Cardiac muscle cell (in vitro differentiated cells and primary cell): ENCODE measurements around the gene CNTN5. TPM values are rescaled to one million over a fixed set of nuclear protein-coding genes. Genes with fewer than 3 reads are reported as not detected.
A peak's percentile ranks its signal among the peaks of the same experiment; 100 is the strongest.

Source experiments
- DNase-seq, 2 donors: peaks; one replicate each; pipeline versions ENCODE4 v3.0.0 to v3.0.0-alpha.2; 2010 to 2017; ENCODE audit warnings: low read depth in 1 of 2, low spot score in 1 of 2
- H3K27ac ChIP-seq: fragments of 200-600 bp; sonication (generic); 2 replicates; pipeline ENCODE4 v1.5.1; 2016
- H3K27me3 ChIP-seq: fragments of 200-600 bp; sonication (generic); 2 replicates; pipeline ENCODE4 v1.6.0; 2016; ENCODE audit warnings: control low read depth
- H3K36me3 ChIP-seq: fragments of 200-600 bp; sonication (generic); 2 replicates; pipeline ENCODE4 v1.5.1; 2016; ENCODE audit warnings: control low read depth
- H3K4me1 ChIP-seq: fragments of 200-600 bp; sonication (generic); 2 replicates; pipeline ENCODE4 v1.8.1; 2017; ENCODE audit warnings: low read depth, mild to moderate bottlenecking, mixed run types
- H3K4me3 ChIP-seq: fragments of 200-600 bp; sonication (generic); 2 replicates; pipeline ENCODE4 v1.5.1; 2016; ENCODE audit warnings: mild to moderate bottlenecking
- H3K9me3 ChIP-seq: fragments of 200-600 bp; sonication (generic); 2 replicates; pipeline ENCODE4 v1.5.1; 2017; ENCODE audit warnings: low read depth, mild to moderate bottlenecking, control low read depth
- polyA plus RNA-seq: library from polyadenylated mRNA; unstranded; fragments of >200 nt; fragmentation: Nextera tagmentation; extraction: Ambion mirVana; gene quantifications from 2 replicates; pipeline ENCODE4 v1.2.1, GENCODE V29; 2016
- total RNA-seq: library from RNA; depleted of rRNA; stranded (reverse); fragments of >200 nt; gene quantifications from 2 replicates; pipeline ENCODE4 v1.2.3, GENCODE V29; 2016
- TF ChIP-seq, protein P1 (sequence below): IDR thresholded peaks from 2 replicates; pipeline ENCODE4 v1.5.1; 2012; ENCODE audit warnings: low read depth, mild to moderate bottlenecking, low read length

Gene CNTN5
- total and polyA plus RNA-seq, 2 experiments from 2014 or later: 30.0 to 41.3 TPM

DNA sequence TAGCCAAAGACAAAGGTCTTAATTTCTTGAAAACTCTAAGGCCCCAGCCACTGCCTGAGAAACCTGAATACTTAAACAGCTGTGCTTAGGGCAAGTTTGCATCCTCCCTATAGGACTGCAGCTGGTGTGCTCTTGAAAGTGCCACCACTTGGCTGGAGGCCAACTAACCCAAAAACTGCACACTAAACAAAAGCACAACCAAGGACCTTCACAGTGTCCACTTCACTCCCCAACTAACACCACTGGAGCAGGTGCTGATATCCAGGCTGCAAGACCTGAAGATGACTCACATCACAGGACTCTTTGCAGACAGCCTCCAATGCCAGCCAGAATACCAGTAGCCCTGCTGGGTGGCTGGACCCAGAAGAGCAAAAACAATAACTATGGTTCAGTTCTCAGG lies 1308.6 kb downstream of the CNTN5 start:
- Histone ChIP-seq H3K4me3 (no peak overlapping the region), H3K36me3 (no peaks in the 10 kb centered on the region), H3K4me1 (no peaks in the 10 kb centered on the region), H3K27me3 (no peaks in the 10 kb centered on the region), H3K9me3 (no peaks in the 10 kb centered on the region), H3K27ac (no peak overlapping the region)
- no peak for DNase-seq
- TF ChIP-seq, protein P1, sequence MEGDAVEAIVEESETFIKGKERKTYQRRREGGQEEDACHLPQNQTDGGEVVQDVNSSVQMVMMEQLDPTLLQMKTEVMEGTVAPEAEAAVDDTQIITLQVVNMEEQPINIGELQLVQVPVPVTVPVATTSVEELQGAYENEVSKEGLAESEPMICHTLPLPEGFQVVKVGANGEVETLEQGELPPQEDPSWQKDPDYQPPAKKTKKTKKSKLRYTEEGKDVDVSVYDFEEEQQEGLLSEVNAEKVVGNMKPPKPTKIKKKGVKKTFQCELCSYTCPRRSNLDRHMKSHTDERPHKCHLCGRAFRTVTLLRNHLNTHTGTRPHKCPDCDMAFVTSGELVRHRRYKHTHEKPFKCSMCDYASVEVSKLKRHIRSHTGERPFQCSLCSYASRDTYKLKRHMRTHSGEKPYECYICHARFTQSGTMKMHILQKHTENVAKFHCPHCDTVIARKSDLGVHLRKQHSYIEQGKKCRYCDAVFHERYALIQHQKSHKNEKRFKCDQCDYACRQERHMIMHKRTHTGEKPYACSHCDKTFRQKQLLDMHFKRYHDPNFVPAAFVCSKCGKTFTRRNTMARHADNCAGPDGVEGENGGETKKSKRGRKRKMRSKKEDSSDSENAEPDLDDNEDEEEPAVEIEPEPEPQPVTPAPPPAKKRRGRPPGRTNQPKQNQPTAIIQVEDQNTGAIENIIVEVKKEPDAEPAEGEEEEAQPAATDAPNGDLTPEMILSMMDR: no peak

DNA sequence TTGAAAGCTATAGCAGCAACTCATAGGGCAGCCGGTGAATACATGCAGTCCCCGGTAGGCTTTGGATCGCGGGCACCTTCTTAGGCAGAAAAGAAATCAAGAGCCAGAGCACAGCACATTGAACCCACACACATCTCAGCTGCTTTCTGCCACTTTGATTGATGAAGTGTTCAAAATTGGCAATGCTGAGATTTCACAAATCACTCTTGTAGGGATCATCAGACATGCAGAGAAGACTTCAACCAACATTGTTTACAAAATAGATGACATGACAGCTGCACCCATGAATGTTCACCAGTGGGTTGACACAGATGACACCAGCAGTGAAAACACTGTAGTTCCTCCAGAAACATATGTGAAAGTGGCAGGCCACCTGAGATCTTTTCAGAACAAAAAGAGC lies 1316.1 kb downstream of the CNTN5 start:
- Histone ChIP-seq H3K36me3 (no peaks in the 10 kb centered on the region), H3K27me3 (no peaks in the 10 kb centered on the region), H3K27ac (no peak overlapping the region), H3K4me1 (peaks cover 15% of the 10 kb centered on the region), H3K4me3 (no peak overlapping the region), H3K9me3 (no peaks in the 10 kb centered on the region)
- DNase-seq: no peak
- TF ChIP-seq, protein P1: no peak

DNA sequence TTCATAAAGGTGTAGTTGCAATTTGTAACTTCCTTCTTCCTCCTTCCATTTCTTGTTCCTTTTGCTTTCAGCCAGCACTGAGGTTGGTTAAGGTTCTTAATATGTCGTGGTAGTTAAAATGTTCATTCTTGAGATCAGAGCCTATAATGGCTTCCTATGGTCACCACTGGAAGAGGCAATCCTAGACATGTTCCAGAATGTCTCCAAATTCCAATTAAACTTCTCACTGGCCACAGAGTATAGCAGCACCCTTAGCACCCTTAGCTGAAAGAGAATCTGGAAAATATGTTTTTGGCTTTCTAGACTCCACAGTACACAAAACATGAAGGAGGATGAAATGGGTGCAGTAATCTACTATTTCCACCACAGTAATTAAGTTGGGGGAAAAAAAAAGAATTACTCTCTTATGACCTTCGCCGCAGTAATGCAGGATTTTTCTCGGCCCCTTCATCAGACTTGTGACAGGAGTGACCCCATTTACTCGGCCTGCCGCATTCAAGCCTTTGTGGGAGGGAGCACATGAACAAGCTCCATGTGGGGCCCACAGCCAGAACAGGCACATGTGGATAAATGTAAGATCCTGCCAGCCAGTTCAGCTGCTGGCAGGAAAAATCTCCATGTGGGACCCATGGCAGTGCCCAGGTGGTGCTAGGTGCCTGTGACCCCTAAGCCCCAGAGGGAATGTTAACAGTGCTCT lies 1317.5 kb downstream of the CNTN5 start:
- peaks cover 15% of the 10 kb centered on the region for H3K4me1 ChIP-seq
- TF ChIP-seq, protein P1: no peak
- no peak for DNase-seq
- no peaks in the 10 kb centered on the region for H3K36me3 ChIP-seq
- no peak overlapping the region for H3K4me3 ChIP-seq
- H3K27me3 ChIP-seq: no peaks in the 10 kb centered on the region
- no peaks in the 10 kb centered on the region for H3K9me3 ChIP-seq
- H3K27ac ChIP-seq: no peak overlapping the region

DNA sequence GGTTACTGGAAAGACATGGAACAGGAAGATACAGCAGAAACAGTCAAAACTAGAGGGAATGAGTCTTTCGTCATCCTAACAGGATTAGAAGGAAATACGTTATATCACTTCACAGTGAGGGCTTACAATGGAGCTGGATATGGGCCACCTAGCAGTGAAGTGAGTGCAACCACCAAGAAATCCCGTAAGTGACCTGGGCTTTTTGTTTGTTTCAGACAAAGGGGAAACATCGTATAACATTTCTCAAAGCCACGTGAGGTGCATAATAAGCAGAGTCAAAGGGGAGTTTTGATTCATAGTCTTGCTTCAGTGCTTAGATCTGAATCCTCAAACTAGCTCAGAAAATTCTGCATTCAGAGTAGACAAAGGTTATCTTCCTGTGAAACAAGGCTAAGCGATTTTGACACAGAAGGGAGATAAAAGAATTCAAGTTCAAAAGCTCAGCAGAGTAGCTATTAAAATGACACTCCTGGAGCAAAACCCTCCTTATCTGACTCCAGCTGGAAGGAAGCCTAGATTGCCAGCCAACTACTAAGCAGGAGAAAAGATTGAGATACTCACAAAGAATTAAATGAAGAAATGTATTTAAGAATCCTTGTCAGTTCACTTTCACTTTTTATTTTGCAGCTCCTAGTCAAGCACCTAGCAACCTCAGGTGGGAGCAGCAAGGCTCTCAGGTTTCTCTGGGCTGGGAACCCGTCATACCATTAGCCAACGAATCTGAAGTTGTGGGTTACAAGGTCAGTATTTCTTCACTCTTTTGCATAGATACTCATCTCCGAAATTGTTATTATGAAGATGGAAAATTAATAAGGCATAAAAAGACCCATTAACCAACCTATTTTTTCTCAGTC lies 1319.9 kb downstream of the CNTN5 start:
- peak; percentile 11 to 34 for DNase-seq
- TF ChIP-seq, protein P1: no peak
- H3K4me3 ChIP-seq: no peak overlapping the region
- peak overlapping the region; percentile 23 for H3K27ac ChIP-seq
- no peaks in the 10 kb centered on the region for H3K36me3 ChIP-seq
- no peaks in the 10 kb centered on the region for H3K27me3 ChIP-seq
- peaks cover 15% of the 10 kb centered on the region for H3K4me1 ChIP-seq
- H3K9me3 ChIP-seq: no peaks in the 10 kb centered on the region

DNA sequence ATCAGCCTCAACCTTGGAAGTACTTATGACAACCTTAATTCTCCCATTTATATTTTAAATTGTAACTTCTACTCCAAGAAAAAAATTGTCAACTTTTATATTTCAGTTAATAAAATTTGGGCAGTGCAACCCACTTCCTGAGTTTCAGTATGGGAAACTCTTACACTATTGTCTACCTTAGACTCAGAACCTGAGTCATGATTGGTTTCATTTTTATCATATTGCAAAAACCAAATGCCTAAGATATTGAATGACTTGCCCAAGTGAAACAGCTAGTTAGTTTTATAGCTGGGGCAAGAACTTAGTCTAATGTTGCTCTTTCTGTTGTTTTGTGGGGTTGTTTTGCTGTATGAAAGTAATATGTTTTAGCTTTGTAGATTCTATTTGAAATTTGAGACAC lies 1332.3 kb downstream of the CNTN5 start:
- Histone ChIP-seq H3K36me3 (no peaks in the 10 kb centered on the region), H3K27ac (no peak overlapping the region), H3K4me1 (no peaks in the 10 kb centered on the region), H3K9me3 (no peaks in the 10 kb centered on the region), H3K4me3 (no peak overlapping the region), H3K27me3 (no peaks in the 10 kb centered on the region)
- DNase-seq: no peak
- TF ChIP-seq, protein P1: no peak
